HepG2 (cell line): Measurements from ENCODE around the gene HOMEZ. TPM values are rescaled to one million over a fixed set of nuclear protein-coding genes. Genes with fewer than 3 reads are reported as not detected.

ENCODE experiments used
- MXD4 ChIP-seq: IDR thresholded peaks from 2 replicates; pipeline ENCODE4 v1.6.1; 2016; ENCODE audit warnings: mild to moderate bottlenecking, missing biosample characterization, missing genetic modification reagents
- PAF1 ChIP-seq: IDR thresholded peaks from 2 replicates; pipeline ENCODE4 v1.6.1; 2016; ENCODE audit warnings: missing genetic modification reagents, missing compliant biosample characterization
- PHF5A ChIP-seq: IDR thresholded peaks from one replicate; pipeline ENCODE4 v1.6.1; 2018; ENCODE audit warnings: low read depth, missing genetic modification reagents; ENCODE audit not compliant: unreplicated experiment
- PITX1 ChIP-seq: sonication (generic); formaldehyde crosslinking; IDR thresholded peaks from 2 replicates; pipeline ENCODE4 v1.5.1; 2020; ENCODE audit warnings: mild to moderate bottlenecking, missing genetic modification reagents
- POLR2G ChIP-seq: fragments of 200-400 bp; formaldehyde crosslinking; IDR thresholded peaks from 2 replicates; pipeline ENCODE4 v1.6.1; 2018; ENCODE audit warnings: mild to moderate bottlenecking, low read depth, low read length, moderate library complexity
- SMARCC2 ChIP-seq: fragments of 450-650 bp; IDR thresholded peaks from 2 replicates; pipeline ENCODE4 v1.6.1; 2017; ENCODE audit warnings: antibody characterized with exemption, mild to moderate bottlenecking
- TCF12 ChIP-seq, 2 experiments: fragments of 450-650 bp in 1 of 2; sonication (generic) in 1 of 2; formaldehyde crosslinking in 1 of 2; IDR thresholded peaks; 2 replicates each; pipeline versions ENCODE4 v1.6.1 to v1.8.0; 2017 to 2022; ENCODE audit warnings: antibody characterized with exemption in 1 of 2, mild to moderate bottlenecking in 1 of 2, missing genetic modification reagents in 1 of 2, moderate library complexity in 1 of 2
- ZNF224 ChIP-seq: sonication (generic); formaldehyde crosslinking; IDR thresholded peaks from 2 replicates; pipeline ENCODE4 v1.5.0; 2020; ENCODE audit warnings: mild to moderate bottlenecking, missing genetic modification reagents
- ZNF562 ChIP-seq: sonication (generic); formaldehyde crosslinking; IDR thresholded peaks from 2 replicates; pipeline ENCODE4 v1.8.0; 2022; ENCODE audit warnings: missing genetic modification reagents, borderline replicate concordance
- ZNF614 ChIP-seq: IDR thresholded peaks from 2 replicates; pipeline ENCODE4 v1.6.1; 2018; ENCODE audit warnings: missing biosample characterization, missing genetic modification reagents, inconsistent platforms, borderline replicate concordance
- ZNF782 ChIP-seq: sonication (generic); formaldehyde crosslinking; IDR thresholded peaks from 2 replicates; pipeline ENCODE4 v1.4.0; 2020; ENCODE audit warnings: missing genetic modification reagents, mild to moderate bottlenecking, borderline replicate concordance
- ZSCAN9 ChIP-seq: IDR thresholded peaks from 2 replicates; pipeline ENCODE4 v1.6.1; 2016; ENCODE audit warnings: borderline replicate concordance
- polyA plus RNA-seq, 8 experiments: library from polyadenylated mRNA; depleted of rRNA in 3 of 8; stranded (reverse) in 7 of 8; unstranded in 1 of 8; fragments of >200 nt; fragmentation: Illumina TruSeq in 4 of 8; extraction: Trizol in 4 of 8; gene quantifications; 2 replicates each; pipeline versions ENCODE4 v1.2.1 to v1.2.3, GENCODE V29; 2011 to 2016; ENCODE audit warnings: low read depth in 4 of 8, missing spikeins in 1 of 8, mixed read lengths in 1 of 8; ENCODE audit not compliant: insufficient read depth in 1 of 8
- total RNA-seq, 5 experiments: library from RNA; depleted of rRNA; stranded (reverse); fragments of >200 nt; fragmentation: Illumina TruSeq; extraction: Trizol; gene quantifications; 2 replicates each; pipeline ENCODE4 v1.2.3, GENCODE V29; 2016; ENCODE audit warnings: low read depth in 1 of 5
- TF ChIP-seq, protein P1 (sequence below): IDR thresholded peaks from 2 replicates; pipeline ENCODE4 v1.6.1; 2012; ENCODE audit warnings: low read length, improper control_type of control experiment
- TF ChIP-seq, protein P2 (sequence below): sonication (generic); formaldehyde crosslinking; IDR thresholded peaks from 2 replicates; pipeline ENCODE4 v1.5.1; 2020; ENCODE audit warnings: missing genetic modification reagents, mild to moderate bottlenecking, borderline replicate concordance
- TF ChIP-seq, protein P3 (sequence below): sonication (generic); formaldehyde crosslinking; IDR thresholded peaks from 2 replicates; pipeline ENCODE4 v1.5.0; 2020; ENCODE audit warnings: missing genetic modification reagents, mild to moderate bottlenecking, borderline replicate concordance
- TF ChIP-seq, protein P4 (sequence below): sonication (generic); formaldehyde crosslinking; IDR thresholded peaks from 2 replicates; pipeline ENCODE4 v1.4.0; 2020; ENCODE audit warnings: mild to moderate bottlenecking, low read depth, missing genetic modification reagents
- TF ChIP-seq, protein P5 (sequence below), 2 experiments: sonication (generic) in 1 of 2; formaldehyde crosslinking in 1 of 2; IDR thresholded peaks; 2 replicates each; pipeline versions ENCODE4 v1.4.0 to v1.6.1; 2018 to 2020; ENCODE audit warnings: missing genetic modification reagents in 2 of 2, borderline replicate concordance in 1 of 2, low read depth in 1 of 2, mild to moderate bottlenecking in 1 of 2, missing biosample characterization in 1 of 2

HOMEZ gene
- total and polyA plus RNA-seq, 2 of the 13 experiments (the other 11 are each of a cell fraction or from before 2014, with no cell fraction given), result 14.5 to 31.8 TPM

DNA sequence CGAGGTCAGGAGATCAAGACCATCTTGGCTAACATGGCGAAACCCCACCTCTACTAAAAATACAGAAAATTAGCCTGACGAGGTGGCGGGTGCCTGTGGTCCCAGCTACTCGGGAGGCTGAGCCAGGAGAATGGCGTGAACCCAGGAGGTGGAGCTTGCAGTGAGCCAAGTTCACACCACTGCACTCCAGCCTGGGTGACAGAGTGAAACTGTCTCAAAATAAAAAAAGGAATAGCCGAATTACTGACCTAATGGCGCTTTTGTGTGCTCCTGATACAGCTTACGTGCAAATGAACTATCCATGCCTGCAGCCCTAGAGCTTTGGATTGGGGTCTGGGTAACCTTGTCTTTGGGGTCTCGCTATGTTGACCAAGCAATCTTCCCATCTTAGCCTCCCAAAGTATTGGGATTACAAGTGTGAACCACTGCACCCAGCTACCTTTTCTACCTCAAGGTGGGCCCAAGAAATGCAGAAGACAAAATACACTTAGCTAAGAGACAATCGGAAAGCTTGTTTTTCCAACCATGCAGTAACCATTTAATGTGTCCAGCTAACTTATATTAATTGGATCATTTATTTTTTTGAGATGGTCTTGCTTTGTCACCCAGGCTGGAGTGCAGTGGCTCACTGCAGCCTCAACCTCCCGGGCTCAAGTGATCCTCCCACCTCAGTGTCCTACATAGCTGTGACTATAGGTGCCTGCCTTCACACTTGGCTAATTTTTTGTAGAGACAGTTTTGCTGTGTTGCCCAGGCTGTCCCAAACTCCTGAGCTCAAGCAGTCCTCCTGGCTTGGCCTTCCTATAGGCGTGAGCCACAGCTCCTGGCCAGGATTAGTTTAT lies 40.8 kb upstream of the HOMEZ start (continued):
- TF ChIP-seq, protein P1, sequence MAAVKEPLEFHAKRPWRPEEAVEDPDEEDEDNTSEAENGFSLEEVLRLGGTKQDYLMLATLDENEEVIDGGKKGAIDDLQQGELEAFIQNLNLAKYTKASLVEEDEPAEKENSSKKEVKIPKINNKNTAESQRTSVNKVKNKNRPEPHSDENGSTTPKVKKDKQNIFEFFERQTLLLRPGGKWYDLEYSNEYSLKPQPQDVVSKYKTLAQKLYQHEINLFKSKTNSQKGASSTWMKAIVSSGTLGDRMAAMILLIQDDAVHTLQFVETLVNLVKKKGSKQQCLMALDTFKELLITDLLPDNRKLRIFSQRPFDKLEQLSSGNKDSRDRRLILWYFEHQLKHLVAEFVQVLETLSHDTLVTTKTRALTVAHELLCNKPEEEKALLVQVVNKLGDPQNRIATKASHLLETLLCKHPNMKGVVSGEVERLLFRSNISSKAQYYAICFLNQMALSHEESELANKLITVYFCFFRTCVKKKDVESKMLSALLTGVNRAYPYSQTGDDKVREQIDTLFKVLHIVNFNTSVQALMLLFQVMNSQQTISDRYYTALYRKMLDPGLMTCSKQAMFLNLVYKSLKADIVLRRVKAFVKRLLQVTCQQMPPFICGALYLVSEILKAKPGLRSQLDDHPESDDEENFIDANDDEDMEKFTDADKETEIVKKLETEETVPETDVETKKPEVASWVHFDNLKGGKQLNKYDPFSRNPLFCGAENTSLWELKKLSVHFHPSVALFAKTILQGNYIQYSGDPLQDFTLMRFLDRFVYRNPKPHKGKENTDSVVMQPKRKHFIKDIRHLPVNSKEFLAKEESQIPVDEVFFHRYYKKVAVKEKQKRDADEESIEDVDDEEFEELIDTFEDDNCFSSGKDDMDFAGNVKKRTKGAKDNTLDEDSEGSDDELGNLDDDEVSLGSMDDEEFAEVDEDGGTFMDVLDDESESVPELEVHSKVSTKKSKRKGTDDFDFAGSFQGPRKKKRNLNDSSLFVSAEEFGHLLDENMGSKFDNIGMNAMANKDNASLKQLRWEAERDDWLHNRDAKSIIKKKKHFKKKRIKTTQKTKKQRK, result no peak
- TF ChIP-seq MXD4 (no peak), PHF5A (CRISPR knock-in tag) (peak; percentile 42), ZNF562 (CRISPR knock-in tag) (no peak), TCF12 (IDR thresholded peaks at IDR 0.05) (no peak), TCF12 (CRISPR knock-in tag; IDR thresholded peaks at IDR 0.05) (0 out of 2 replicates have a peak, but pooled peaks have one; percentile 61), POLR2G (peak; percentile 92), ZSCAN9 (no peak), ZNF782 (CRISPR knock-in tag) (0 out of 2 replicates have a peak, but pooled peaks have one; percentile 29), ZNF614 (CRISPR knock-in tag) (peak; percentile 7; the same call in 1 of the 2 replicates), ZNF224 (CRISPR knock-in tag) (0 out of 2 replicates have a peak, but pooled peaks have one; percentile 1), SMARCC2 (no peak), PITX1 (CRISPR knock-in tag) (peak; percentile 33), PAF1 (CRISPR knock-in tag) (peak; percentile 91)
- TF ChIP-seq, protein P2, sequence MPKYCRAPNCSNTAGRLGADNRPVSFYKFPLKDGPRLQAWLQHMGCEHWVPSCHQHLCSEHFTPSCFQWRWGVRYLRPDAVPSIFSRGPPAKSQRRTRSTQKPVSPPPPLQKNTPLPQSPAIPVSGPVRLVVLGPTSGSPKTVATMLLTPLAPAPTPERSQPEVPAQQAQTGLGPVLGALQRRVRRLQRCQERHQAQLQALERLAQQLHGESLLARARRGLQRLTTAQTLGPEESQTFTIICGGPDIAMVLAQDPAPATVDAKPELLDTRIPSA, result no peak
- TF ChIP-seq, protein P3, sequence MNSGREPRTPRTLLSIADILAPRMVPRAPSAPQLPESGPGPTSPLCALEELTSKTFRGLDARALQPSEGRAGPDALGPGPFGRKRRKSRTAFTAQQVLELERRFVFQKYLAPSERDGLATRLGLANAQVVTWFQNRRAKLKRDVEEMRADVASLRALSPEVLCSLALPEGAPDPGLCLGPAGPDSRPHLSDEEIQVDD, result 0 out of 2 replicates have a peak, but pooled peaks have one; percentile 48
- TF ChIP-seq, protein P4, sequence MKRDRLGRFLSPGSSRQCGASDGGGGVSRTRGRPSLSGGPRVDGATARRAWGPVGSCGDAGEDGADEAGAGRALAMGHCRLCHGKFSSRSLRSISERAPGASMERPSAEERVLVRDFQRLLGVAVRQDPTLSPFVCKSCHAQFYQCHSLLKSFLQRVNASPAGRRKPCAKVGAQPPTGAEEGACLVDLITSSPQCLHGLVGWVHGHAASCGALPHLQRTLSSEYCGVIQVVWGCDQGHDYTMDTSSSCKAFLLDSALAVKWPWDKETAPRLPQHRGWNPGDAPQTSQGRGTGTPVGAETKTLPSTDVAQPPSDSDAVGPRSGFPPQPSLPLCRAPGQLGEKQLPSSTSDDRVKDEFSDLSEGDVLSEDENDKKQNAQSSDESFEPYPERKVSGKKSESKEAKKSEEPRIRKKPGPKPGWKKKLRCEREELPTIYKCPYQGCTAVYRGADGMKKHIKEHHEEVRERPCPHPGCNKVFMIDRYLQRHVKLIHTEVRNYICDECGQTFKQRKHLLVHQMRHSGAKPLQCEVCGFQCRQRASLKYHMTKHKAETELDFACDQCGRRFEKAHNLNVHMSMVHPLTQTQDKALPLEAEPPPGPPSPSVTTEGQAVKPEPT, result 0 out of 2 replicates have a peak, but pooled peaks have one; percentile 47
- TF ChIP-seq, protein P5, sequence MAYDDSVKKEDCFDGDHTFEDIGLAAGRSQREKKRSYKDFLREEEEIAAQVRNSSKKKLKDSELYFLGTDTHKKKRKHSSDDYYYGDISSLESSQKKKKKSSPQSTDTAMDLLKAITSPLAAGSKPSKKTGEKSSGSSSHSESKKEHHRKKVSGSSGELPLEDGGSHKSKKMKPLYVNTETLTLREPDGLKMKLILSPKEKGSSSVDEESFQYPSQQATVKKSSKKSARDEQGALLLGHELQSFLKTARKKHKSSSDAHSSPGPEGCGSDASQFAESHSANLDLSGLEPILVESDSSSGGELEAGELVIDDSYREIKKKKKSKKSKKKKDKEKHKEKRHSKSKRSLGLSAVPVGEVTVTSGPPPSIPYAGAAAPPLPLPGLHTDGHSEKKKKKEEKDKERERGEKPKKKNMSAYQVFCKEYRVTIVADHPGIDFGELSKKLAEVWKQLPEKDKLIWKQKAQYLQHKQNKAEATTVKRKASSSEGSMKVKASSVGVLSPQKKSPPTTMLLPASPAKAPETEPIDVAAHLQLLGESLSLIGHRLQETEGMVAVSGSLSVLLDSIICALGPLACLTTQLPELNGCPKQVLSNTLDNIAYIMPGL (CRISPR knock-in tag; IDR thresholded peaks at IDR 0.05; ENCODE audit: borderline replicate concordance in 1 of 2, low read depth in 1 of 2), result no peak
